HepG2 (cell line): ENCODE measurements around the gene TBC1D10B. TPM values are rescaled to one million over a fixed set of nuclear protein-coding genes. Genes with fewer than 3 reads are reported as not detected.

Experiments
- AKAP8 ChIP-seq: sonication (generic); formaldehyde crosslinking; IDR thresholded peaks from 2 replicates; pipeline ENCODE4 v1.5.1; 2020; ENCODE audit warnings: mild to moderate bottlenecking, missing genetic modification reagents
- KDM2A ChIP-seq: sonication (generic); formaldehyde crosslinking; IDR thresholded peaks from 2 replicates; pipeline ENCODE4 v1.4.0; 2020; ENCODE audit warnings: low read depth, missing genetic modification reagents, borderline replicate concordance
- MTF1 ChIP-seq: sonication (generic); formaldehyde crosslinking; IDR thresholded peaks from 2 replicates; pipeline ENCODE4 v1.5.0; 2020; ENCODE audit warnings: missing genetic modification reagents
- NCOA5 ChIP-seq: sonication (generic); formaldehyde crosslinking; IDR thresholded peaks from 2 replicates; pipeline ENCODE4 v1.4.0; 2020; ENCODE audit warnings: missing genetic modification reagents
- NKX3-1 ChIP-seq: sonication (generic); formaldehyde crosslinking; IDR thresholded peaks from 2 replicates; pipeline ENCODE4 v1.5.0; 2020; ENCODE audit warnings: missing genetic modification reagents
- PHB2 ChIP-seq: fragments of 450-650 bp; IDR thresholded peaks from 2 replicates; pipeline ENCODE4 v1.6.1; 2018; ENCODE audit not compliant: partially characterized antibody
- PLRG1 ChIP-seq: fragments of 450-650 bp; conservative IDR thresholded peaks from 2 replicates; pipeline ENCODE4 v1.6.1; 2016
- POGZ ChIP-seq: sonication (generic); formaldehyde crosslinking; IDR thresholded peaks from 2 replicates; pipeline ENCODE4 v1.4.0; 2020; ENCODE audit warnings: mild to moderate bottlenecking, missing genetic modification reagents
- POLR2AphosphoS2 ChIP-seq: IDR thresholded peaks from 2 replicates; pipeline ENCODE4 v1.6.1; 2011; ENCODE audit warnings: low read depth, low read length, improper control_type of control experiment
- TARDBP ChIP-seq: sonication (generic); formaldehyde crosslinking; IDR thresholded peaks from 2 replicates; pipeline ENCODE4 v1.8.0; 2022; ENCODE audit warnings: mild to moderate bottlenecking, missing genetic modification reagents
- THYN1 ChIP-seq: sonication (generic); formaldehyde crosslinking; IDR thresholded peaks from 2 replicates; pipeline ENCODE4 v1.8.1; 2023; ENCODE audit warnings: low read depth, mild to moderate bottlenecking, moderate library complexity, missing genetic modification reagents, borderline replicate concordance
- XRCC5 ChIP-seq: fragments of 200-400 bp; formaldehyde crosslinking; optimal IDR thresholded peaks from 2 replicates; pipeline ENCODE3; 2017; ENCODE audit warnings: mild to moderate bottlenecking, low read length
- ZMAT3 ChIP-seq: sonication (generic); formaldehyde crosslinking; conservative IDR thresholded peaks from 2 replicates; pipeline ENCODE4 v1.7.0; 2021; ENCODE audit warnings: missing genetic modification reagents
- ZNF343 ChIP-seq: sonication (generic); formaldehyde crosslinking; IDR thresholded peaks from 2 replicates; pipeline ENCODE4 v1.4.0; 2020; ENCODE audit warnings: mild to moderate bottlenecking, missing genetic modification reagents
- ZNF530 ChIP-seq: sonication (generic); formaldehyde crosslinking; IDR thresholded peaks from 2 replicates; pipeline ENCODE4 v1.5.0; 2020; ENCODE audit warnings: low read depth, mild to moderate bottlenecking, missing genetic modification reagents
- ZNF761 ChIP-seq: sonication (generic); formaldehyde crosslinking; conservative IDR thresholded peaks from 2 replicates; pipeline ENCODE4 v1.4.0; 2020; ENCODE audit warnings: mild to moderate bottlenecking, missing genetic modification reagents
- polyA plus RNA-seq, 8 experiments: library from polyadenylated mRNA; depleted of rRNA in 3 of 8; stranded (reverse) in 7 of 8; unstranded in 1 of 8; fragments of >200 nt; fragmentation: Illumina TruSeq in 4 of 8; extraction: Trizol in 4 of 8; gene quantifications; 2 replicates each; pipeline versions ENCODE4 v1.2.1 to v1.2.3, GENCODE V29; 2011 to 2016; ENCODE audit warnings: low read depth in 4 of 8, missing spikeins in 1 of 8, mixed read lengths in 1 of 8; ENCODE audit not compliant: insufficient read depth in 1 of 8
- total RNA-seq, 5 experiments: library from RNA; depleted of rRNA; stranded (reverse); fragments of >200 nt; fragmentation: Illumina TruSeq; extraction: Trizol; gene quantifications; 2 replicates each; pipeline ENCODE4 v1.2.3, GENCODE V29; 2016; ENCODE audit warnings: low read depth in 1 of 5
- TF ChIP-seq, protein P1 (sequence below): fragments of 450-650 bp; IDR thresholded peaks from 2 replicates; pipeline ENCODE4 v1.6.1; 2017; ENCODE audit warnings: mild to moderate bottlenecking
- TF ChIP-seq, protein P2 (sequence below): sonication (generic); formaldehyde crosslinking; IDR thresholded peaks from 2 replicates; pipeline ENCODE4 v1.4.0; 2020; ENCODE audit warnings: missing genetic modification reagents, borderline replicate concordance
- TF ChIP-seq, protein P3 (sequence below): IDR thresholded peaks from 2 replicates; pipeline ENCODE4 v1.6.1; 2016; ENCODE audit warnings: low read depth, control low read depth
- TF ChIP-seq, protein P4 (sequence below): sonication (generic); formaldehyde crosslinking; IDR thresholded peaks from 2 replicates; pipeline ENCODE4 v1.8.1; 2023; ENCODE audit warnings: mild to moderate bottlenecking, missing genetic modification reagents, borderline replicate concordance
- TF ChIP-seq, protein P5 (sequence below): sonication (generic); formaldehyde crosslinking; conservative IDR thresholded peaks from 2 replicates; pipeline ENCODE4 v1.8.1; 2023; ENCODE audit warnings: missing genetic modification reagents

Gene TBC1D10B
- total and polyA plus RNA-seq, 2 of the 13 experiments (the other 11 are each of a cell fraction or from before 2014, with no cell fraction given): 15.7 to 24.8 TPM

DNA sequence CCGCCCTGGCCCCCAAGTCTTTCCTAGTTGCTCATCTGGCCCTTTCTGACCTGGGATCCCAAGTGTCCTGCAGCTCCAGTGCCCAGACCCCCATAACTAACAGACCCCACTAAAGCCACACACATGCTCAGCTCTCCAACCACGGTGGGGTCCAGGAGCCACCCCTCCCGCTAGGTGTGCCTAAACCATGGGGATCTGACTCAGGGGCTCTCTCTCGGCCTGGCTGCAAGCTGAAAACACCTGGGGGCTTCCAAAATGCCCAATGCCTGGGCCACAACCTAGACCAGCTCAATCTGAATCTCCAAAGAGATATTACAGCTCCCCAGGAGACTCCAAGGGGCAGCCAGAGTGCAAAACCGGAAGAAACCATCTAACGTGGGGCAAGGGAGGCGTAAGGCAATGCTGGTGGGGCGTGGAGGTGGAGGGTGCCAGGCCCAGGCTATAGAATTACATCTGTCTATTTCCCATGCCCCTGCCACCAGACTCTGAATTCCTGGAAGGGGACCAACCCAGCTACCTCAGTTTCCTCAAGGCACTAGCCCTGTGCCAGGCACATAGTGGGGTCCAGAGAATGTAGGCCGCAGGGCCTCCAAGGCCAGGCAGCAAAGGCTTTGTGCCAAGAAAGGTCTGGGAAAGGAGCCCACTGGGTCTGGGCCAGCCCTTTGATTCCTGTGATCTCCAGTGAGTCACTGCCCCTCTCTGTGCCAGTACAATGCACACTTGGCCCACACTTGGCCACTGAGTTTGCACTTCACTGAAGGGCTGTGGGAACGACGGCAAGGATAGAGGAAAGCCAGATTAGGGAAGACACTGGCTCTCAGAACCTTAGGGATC is 18.5 kb downstream of the TBC1D10B start (continued):
- no peak for TF ChIP-seq THYN1 (CRISPR knock-in tag)
- TF ChIP-seq, protein P1, sequence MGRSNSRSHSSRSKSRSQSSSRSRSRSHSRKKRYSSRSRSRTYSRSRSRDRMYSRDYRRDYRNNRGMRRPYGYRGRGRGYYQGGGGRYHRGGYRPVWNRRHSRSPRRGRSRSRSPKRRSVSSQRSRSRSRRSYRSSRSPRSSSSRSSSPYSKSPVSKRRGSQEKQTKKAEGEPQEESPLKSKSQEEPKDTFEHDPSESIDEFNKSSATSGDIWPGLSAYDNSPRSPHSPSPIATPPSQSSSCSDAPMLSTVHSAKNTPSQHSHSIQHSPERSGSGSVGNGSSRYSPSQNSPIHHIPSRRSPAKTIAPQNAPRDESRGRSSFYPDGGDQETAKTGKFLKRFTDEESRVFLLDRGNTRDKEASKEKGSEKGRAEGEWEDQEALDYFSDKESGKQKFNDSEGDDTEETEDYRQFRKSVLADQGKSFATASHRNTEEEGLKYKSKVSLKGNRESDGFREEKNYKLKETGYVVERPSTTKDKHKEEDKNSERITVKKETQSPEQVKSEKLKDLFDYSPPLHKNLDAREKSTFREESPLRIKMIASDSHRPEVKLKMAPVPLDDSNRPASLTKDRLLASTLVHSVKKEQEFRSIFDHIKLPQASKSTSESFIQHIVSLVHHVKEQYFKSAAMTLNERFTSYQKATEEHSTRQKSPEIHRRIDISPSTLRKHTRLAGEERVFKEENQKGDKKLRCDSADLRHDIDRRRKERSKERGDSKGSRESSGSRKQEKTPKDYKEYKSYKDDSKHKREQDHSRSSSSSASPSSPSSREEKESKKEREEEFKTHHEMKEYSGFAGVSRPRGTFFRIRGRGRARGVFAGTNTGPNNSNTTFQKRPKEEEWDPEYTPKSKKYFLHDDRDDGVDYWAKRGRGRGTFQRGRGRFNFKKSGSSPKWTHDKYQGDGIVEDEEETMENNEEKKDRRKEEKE: no peak
- no peak for TF ChIP-seq TARDBP
- TF ChIP-seq, protein P2, sequence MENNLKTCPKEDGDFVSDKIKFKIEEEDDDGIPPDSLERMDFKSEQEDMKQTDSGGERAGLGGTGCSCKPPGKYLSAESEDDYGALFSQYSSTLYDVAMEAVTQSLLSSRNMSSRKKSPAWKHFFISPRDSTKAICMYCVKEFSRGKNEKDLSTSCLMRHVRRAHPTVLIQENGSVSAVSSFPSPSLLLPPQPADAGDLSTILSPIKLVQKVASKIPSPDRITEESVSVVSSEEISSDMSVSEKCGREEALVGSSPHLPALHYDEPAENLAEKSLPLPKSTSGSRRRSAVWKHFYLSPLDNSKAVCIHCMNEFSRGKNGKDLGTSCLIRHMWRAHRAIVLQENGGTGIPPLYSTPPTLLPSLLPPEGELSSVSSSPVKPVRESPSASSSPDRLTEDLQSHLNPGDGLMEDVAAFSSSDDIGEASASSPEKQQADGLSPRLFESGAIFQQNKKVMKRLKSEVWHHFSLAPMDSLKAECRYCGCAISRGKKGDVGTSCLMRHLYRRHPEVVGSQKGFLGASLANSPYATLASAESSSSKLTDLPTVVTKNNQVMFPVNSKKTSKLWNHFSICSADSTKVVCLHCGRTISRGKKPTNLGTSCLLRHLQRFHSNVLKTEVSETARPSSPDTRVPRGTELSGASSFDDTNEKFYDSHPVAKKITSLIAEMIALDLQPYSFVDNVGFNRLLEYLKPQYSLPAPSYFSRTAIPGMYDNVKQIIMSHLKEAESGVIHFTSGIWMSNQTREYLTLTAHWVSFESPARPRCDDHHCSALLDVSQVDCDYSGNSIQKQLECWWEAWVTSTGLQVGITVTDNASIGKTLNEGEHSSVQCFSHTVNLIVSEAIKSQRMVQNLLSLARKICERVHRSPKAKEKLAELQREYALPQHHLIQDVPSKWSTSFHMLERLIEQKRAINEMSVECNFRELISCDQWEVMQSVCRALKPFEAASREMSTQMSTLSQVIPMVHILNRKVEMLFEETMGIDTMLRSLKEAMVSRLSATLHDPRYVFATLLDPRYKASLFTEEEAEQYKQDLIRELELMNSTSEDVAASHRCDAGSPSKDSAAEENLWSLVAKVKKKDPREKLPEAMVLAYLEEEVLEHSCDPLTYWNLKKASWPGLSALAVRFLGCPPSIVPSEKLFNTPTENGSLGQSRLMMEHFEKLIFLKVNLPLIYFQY (CRISPR knock-in tag): 0 out of 2 replicates have a peak, but pooled peaks have one; percentile 2
- TF ChIP-seq KDM2A: no peak
- no peak for TF ChIP-seq ZNF343 (CRISPR knock-in tag)
- peak; percentile 52; the same call in 1 of the 2 replicates for TF ChIP-seq AKAP8
- TF ChIP-seq, protein P3, sequence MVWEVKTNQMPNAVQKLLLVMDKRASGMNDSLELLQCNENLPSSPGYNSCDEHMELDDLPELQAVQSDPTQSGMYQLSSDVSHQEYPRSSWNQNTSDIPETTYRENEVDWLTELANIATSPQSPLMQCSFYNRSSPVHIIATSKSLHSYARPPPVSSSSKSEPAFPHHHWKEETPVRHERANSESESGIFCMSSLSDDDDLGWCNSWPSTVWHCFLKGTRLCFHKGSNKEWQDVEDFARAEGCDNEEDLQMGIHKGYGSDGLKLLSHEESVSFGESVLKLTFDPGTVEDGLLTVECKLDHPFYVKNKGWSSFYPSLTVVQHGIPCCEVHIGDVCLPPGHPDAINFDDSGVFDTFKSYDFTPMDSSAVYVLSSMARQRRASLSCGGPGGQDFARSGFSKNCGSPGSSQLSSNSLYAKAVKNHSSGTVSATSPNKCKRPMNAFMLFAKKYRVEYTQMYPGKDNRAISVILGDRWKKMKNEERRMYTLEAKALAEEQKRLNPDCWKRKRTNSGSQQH: no peak
- no peak for TF ChIP-seq NCOA5 (CRISPR knock-in tag)
- 0 out of 2 replicates have a peak, but pooled peaks have one; percentile 7 for TF ChIP-seq ZNF761 (CRISPR knock-in tag)
- TF ChIP-seq NKX3-1 (CRISPR knock-in tag): no peak
- TF ChIP-seq PLRG1: no peak
- TF ChIP-seq ZNF530: no peak
- TF ChIP-seq, protein P4, sequence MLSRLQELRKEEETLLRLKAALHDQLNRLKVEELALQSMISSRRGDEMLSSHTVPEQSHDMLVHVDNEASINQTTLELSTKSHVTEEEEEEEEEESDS (CRISPR knock-in tag): no peak
- TF ChIP-seq MTF1 (CRISPR knock-in tag): no peak
- TF ChIP-seq POLR2AphosphoS2: peak; percentile 60; the same call in 1 of the 2 replicates
- TF ChIP-seq PHB2: no peak
- TF ChIP-seq ZMAT3 (CRISPR knock-in tag): no peak
- TF ChIP-seq, protein P5, sequence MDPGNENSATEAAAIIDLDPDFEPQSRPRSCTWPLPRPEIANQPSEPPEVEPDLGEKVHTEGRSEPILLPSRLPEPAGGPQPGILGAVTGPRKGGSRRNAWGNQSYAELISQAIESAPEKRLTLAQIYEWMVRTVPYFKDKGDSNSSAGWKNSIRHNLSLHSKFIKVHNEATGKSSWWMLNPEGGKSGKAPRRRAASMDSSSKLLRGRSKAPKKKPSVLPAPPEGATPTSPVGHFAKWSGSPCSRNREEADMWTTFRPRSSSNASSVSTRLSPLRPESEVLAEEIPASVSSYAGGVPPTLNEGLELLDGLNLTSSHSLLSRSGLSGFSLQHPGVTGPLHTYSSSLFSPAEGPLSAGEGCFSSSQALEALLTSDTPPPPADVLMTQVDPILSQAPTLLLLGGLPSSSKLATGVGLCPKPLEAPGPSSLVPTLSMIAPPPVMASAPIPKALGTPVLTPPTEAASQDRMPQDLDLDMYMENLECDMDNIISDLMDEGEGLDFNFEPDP (CRISPR knock-in tag): no peak
- TF ChIP-seq POGZ (CRISPR knock-in tag): no peak
- TF ChIP-seq XRCC5: peak; percentile 32
